HepG2 (cell line): ENCODE results near the gene NRBF2. TPM values are rescaled to one million over a fixed set of nuclear protein-coding genes. Genes with fewer than 3 reads are reported as not detected.
A peak's percentile ranks its signal among the peaks of the same experiment; 100 is the strongest.

Source experiments
- DNMT3B ChIP-seq: conservative IDR thresholded peaks from 2 replicates; pipeline ENCODE4 v1.6.1; 2016; ENCODE audit warnings: missing biosample characterization, control low read depth
- EEA1 ChIP-seq: sonication (generic); formaldehyde crosslinking; IDR thresholded peaks from 2 replicates; pipeline ENCODE4 v1.5.1; 2020; ENCODE audit warnings: mild to moderate bottlenecking, missing genetic modification reagents, borderline replicate concordance
- HNRNPL ChIP-seq: fragments of 200-400 bp; formaldehyde crosslinking; IDR thresholded peaks from 2 replicates; pipeline ENCODE4 v1.6.1; 2017; ENCODE audit warnings: mild to moderate bottlenecking, low read depth, low read length
- HOXA3 ChIP-seq: sonication (generic); formaldehyde crosslinking; IDR thresholded peaks from 2 replicates; pipeline ENCODE4 v1.5.0; 2020; ENCODE audit warnings: missing genetic modification reagents
- IRF9 ChIP-seq: sonication (generic); formaldehyde crosslinking; IDR thresholded peaks from 2 replicates; pipeline ENCODE4 v1.8.0; 2022; ENCODE audit warnings: missing genetic modification reagents, mild to moderate bottlenecking, borderline replicate concordance
- MTERF4 ChIP-seq: sonication (generic); formaldehyde crosslinking; IDR thresholded peaks from 2 replicates; pipeline ENCODE4 v1.8.0; 2023; ENCODE audit warnings: mild to moderate bottlenecking, missing genetic modification reagents
- NRL ChIP-seq: sonication (generic); formaldehyde crosslinking; IDR thresholded peaks from 2 replicates; pipeline ENCODE4 v1.5.0; 2020; ENCODE audit warnings: missing genetic modification reagents, mild to moderate bottlenecking, moderate library complexity, borderline replicate concordance
- RFXAP ChIP-seq: sonication (generic); formaldehyde crosslinking; IDR thresholded peaks from 2 replicates; pipeline ENCODE4 v1.4.0; 2020; ENCODE audit warnings: missing genetic modification reagents, borderline replicate concordance
- TFDP2 ChIP-seq: sonication (generic); formaldehyde crosslinking; IDR thresholded peaks from 2 replicates; pipeline ENCODE4 v1.4.0; 2020; ENCODE audit warnings: missing genetic modification reagents
- ZNF275 ChIP-seq: sonication (generic); formaldehyde crosslinking; IDR thresholded peaks from 2 replicates; pipeline ENCODE4 v1.8.0; 2022; ENCODE audit warnings: missing genetic modification reagents, mild to moderate bottlenecking, inconsistent platforms, borderline replicate concordance
- ZNF773 ChIP-seq: sonication (generic); formaldehyde crosslinking; IDR thresholded peaks from 2 replicates; pipeline ENCODE4 v1.4.0; 2020; ENCODE audit warnings: missing genetic modification reagents, borderline replicate concordance
- ZNF776 ChIP-seq: sonication (generic); formaldehyde crosslinking; IDR thresholded peaks from 2 replicates; pipeline ENCODE4 v1.4.0; 2020; ENCODE audit warnings: mild to moderate bottlenecking, missing genetic modification reagents
- polyA plus RNA-seq, 8 experiments: library from polyadenylated mRNA; depleted of rRNA in 3 of 8; stranded (reverse) in 7 of 8; unstranded in 1 of 8; fragments of >200 nt; fragmentation: Illumina TruSeq in 4 of 8; extraction: Trizol in 4 of 8; gene quantifications; 2 replicates each; pipeline versions ENCODE4 v1.2.1 to v1.2.3, GENCODE V29; 2011 to 2016; ENCODE audit warnings: low read depth in 4 of 8, missing spikeins in 1 of 8, mixed read lengths in 1 of 8; ENCODE audit not compliant: insufficient read depth in 1 of 8
- total RNA-seq, 5 experiments: library from RNA; depleted of rRNA; stranded (reverse); fragments of >200 nt; fragmentation: Illumina TruSeq; extraction: Trizol; gene quantifications; 2 replicates each; pipeline ENCODE4 v1.2.3, GENCODE V29; 2016; ENCODE audit warnings: low read depth in 1 of 5
- TF ChIP-seq, protein P1 (sequence below): fragments of 450-650 bp; IDR thresholded peaks from 2 replicates; pipeline ENCODE4 v1.6.1; 2016
- TF ChIP-seq, protein P2 (sequence below): sonication (generic); formaldehyde crosslinking; IDR thresholded peaks from 2 replicates; pipeline ENCODE4 v1.4.0; 2020; ENCODE audit warnings: missing genetic modification reagents
- TF ChIP-seq, protein P3 (sequence below): sonication (generic); formaldehyde crosslinking; IDR thresholded peaks from 2 replicates; pipeline ENCODE4 v1.8.1; 2023; ENCODE audit warnings: mild to moderate bottlenecking, inconsistent platforms, moderate library complexity, missing genetic modification reagents, borderline replicate concordance

Gene NRBF2
- total and polyA plus RNA-seq, 2 of the 13 experiments (the other 11 are each of a cell fraction or from before 2014, with no cell fraction given), result 20.0 to 28.4 TPM

DNA sequence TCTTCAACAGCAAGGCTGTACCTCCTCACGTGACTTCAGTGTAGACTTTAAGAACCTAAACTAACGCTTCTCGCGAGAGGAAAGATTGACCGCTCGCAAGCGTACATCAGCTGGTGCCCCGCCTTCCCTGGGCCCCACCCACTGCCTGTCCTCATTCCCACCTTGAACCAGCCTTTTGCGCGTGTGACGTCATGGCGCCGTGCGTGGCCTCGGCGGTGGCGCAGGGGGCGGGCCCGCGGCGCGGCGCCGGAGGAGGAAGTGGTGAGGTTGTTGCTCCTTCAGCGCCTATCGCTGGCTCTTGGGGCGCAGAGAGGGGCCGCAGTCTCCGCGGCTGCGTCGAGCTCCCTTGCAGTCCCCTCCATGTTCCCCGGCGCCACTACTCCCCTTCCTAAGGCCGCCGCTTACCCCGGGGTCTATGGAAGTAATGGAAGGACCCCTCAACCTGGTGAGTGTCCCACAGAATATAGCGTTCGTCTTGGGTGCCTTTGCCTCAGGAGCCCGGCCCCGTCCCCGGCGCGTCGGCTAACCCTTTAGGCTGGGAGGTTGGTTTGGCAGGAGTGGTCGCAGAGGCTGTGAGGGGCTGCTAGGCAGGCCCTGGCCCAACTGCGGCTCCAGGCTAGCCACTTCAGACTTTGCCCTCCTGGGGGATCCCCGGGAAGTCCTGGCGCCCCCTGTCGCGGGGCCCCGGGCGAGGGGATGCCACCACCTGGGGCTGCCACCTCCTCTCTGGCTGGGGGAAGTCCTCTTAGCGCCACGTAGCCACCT is at the start of gene NRBF2 (continued):
- TF ChIP-seq ZNF275, result 0 out of 2 replicates have a peak, but pooled peaks have one; percentile 32
- TF ChIP-seq NRL (CRISPR knock-in tag), result peak; percentile 64; the same call in 1 of the 2 replicates
- TF ChIP-seq HNRNPL, result peak; percentile 87
- peak; percentile 18; the same call in 1 of the 2 replicates for TF ChIP-seq RFXAP
- TF ChIP-seq, protein P1, sequence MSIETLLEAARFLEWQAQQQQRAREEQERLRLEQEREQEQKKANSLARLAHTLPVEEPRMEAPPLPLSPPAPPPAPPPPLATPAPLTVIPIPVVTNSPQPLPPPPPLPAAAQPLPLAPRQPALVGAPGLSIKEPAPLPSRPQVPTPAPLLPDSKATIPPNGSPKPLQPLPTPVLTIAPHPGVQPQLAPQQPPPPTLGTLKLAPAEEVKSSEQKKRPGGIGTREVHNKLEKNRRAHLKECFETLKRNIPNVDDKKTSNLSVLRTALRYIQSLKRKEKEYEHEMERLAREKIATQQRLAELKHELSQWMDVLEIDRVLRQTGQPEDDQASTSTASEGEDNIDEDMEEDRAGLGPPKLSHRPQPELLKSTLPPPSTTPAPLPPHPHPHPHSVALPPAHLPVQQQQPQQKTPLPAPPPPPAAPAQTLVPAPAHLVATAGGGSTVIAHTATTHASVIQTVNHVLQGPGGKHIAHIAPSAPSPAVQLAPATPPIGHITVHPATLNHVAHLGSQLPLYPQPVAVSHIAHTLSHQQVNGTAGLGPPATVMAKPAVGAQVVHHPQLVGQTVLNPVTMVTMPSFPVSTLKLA, result peak; percentile 47
- peak; percentile 98 for TF ChIP-seq HOXA3 (CRISPR knock-in tag)
- peak; percentile 71 for TF ChIP-seq TFDP2 (CRISPR knock-in tag)
- TF ChIP-seq, protein P2, sequence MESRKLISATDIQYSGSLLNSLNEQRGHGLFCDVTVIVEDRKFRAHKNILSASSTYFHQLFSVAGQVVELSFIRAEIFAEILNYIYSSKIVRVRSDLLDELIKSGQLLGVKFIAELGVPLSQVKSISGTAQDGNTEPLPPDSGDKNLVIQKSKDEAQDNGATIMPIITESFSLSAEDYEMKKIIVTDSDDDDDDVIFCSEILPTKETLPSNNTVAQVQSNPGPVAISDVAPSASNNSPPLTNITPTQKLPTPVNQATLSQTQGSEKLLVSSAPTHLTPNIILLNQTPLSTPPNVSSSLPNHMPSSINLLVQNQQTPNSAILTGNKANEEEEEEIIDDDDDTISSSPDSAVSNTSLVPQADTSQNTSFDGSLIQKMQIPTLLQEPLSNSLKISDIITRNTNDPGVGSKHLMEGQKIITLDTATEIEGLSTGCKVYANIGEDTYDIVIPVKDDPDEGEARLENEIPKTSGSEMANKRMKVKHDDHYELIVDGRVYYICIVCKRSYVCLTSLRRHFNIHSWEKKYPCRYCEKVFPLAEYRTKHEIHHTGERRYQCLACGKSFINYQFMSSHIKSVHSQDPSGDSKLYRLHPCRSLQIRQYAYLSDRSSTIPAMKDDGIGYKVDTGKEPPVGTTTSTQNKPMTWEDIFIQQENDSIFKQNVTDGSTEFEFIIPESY (CRISPR knock-in tag), result no peak
- 0 out of 2 replicates have a peak, but pooled peaks have one; percentile 52 for TF ChIP-seq MTERF4 (CRISPR knock-in tag)
- no peak for TF ChIP-seq DNMT3B (CRISPR knock-in tag)
- TF ChIP-seq, protein P3, sequence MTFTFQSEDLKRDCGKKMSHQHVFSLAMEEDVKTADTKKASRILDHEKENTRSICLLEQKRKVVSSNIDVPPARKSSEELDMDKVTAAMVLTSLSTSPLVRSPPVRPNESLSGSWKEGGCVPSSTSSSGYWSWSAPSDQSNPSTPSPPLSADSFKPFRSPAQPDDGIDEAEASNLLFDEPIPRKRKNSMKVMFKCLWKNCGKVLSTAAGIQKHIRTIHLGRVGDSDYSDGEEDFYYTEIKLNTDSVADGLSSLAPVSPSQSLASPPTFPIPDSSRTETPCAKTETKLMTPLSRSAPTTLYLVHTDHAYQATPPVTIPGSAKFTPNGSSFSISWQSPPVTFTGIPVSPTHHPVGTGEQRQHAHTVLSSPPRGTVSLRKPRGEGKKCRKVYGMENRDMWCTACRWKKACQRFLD (CRISPR knock-in tag), result no peak
- TF ChIP-seq EEA1 (CRISPR knock-in tag), result peak; percentile 34; the same call in 1 of the 2 replicates
- TF ChIP-seq IRF9, result peak; percentile 80; the same call in 1 of the 2 replicates
- TF ChIP-seq ZNF776, result peak; percentile 76
- TF ChIP-seq ZNF773 (CRISPR knock-in tag), result no peak
